OCI-LY1 (cell line): ENCODE data around the gene EPHA8.

Source experiments
- CTCF ChIP-seq: fragments of 200-600 bp; sonication (generic), shearing (Covaris generic); IDR thresholded peaks from 2 replicates; pipeline ENCODE4 v1.5.1; 2017; ENCODE audit warnings: mild to moderate bottlenecking, antibody characterized with exemption, low read length, moderate library complexity, mixed read lengths
- EZH2 ChIP-seq: fragments of 200-600 bp; sonication (generic), shearing (Covaris generic); IDR thresholded peaks from 2 replicates; pipeline ENCODE4 v1.8.0; 2017; ENCODE audit warnings: borderline replicate concordance, mixed run types, mild to moderate bottlenecking, antibody characterized with exemption, low read length, moderate library complexity, mixed read lengths

GRCh38 chr1:22609291-22609690 lies 46.0 kb downstream of the EPHA8 start:
- TF ChIP-seq CTCF (no peak), EZH2 (no peak)
